Endothelial cell of umbilical vein (primary cell): ENCODE results near the gene DDIT3.

Experiments
- CTCF ChIP-seq, 2 donors: IDR thresholded peaks; 1 replicate in 1 of 2; 2 replicates in 1 of 2; pipeline ENCODE4 v1.5.1; 2011; ENCODE audit warnings: low read length in 2 of 2, mild to moderate bottlenecking in 2 of 2, moderate library complexity in 2 of 2, control low read depth in 1 of 2, inconsistent platforms in 1 of 2, low read depth in 1 of 2; ENCODE audit not compliant: insufficient read depth in 1 of 2; ENCODE audit errors: extremely low read depth in 1 of 2
- POLR2A ChIP-seq: IDR thresholded peaks from 2 replicates; pipeline ENCODE4 v1.6.1; 2012; ENCODE audit warnings: low read depth, mild to moderate bottlenecking, control low read depth, low read length

GRCh38 chr12:57469296-57470164 lies 50.8 kb downstream of the DDIT3 start:
- TF ChIP-seq CTCF (IDR thresholded peaks at IDR 0.05; ENCODE audit: extremely low read depth in 1 of 2, insufficient read depth in 1 of 2, low read depth in 1 of 2, low read length in 2 of 2) (no peak), POLR2A (no peak)
